Measurements from ENCODE around the gene SUSD3.

Gene SUSD3

GRCh38 chr9:93028448-93029006 is 30.0 kb upstream of the SUSD3 start:
- in situ Hi-C loops (cut with MboI; ENCODE audit: low sequenced_read_pairs): no loop called here

GRCh38 chr9:93030642-93031628 is 27.6 kb upstream of the SUSD3 start:
- in situ Hi-C loops (cut with MboI; ENCODE audit: low sequenced_read_pairs): no loop called here

- in situ Hi-C loops (cut with MboI; ENCODE audit: low sequenced_read_pairs): no loop called here
Measured at GRCh38 chr9:93031629-93032430, 26.7 kb upstream of the SUSD3 start.

GRCh38 chr9:93032545-93032944 is 26.0 kb upstream of the SUSD3 start:
- in situ Hi-C loops (cut with MboI; ENCODE audit: low sequenced_read_pairs): no loop called here

GRCh38 chr9:93033531-93033930 is 25.0 kb upstream of the SUSD3 start:
- in situ Hi-C loops (cut with MboI; ENCODE audit: low sequenced_read_pairs): no loop called here

GRCh38 chr9:93035106-93035660 is 23.3 kb upstream of the SUSD3 start:
- in situ Hi-C loops (cut with MboI; ENCODE audit: low sequenced_read_pairs): no loop called here

GRCh38 chr9:93035821-93036351 is 22.6 kb upstream of the SUSD3 start:
- in situ Hi-C loops (cut with MboI; ENCODE audit: low sequenced_read_pairs): no loop called here

GRCh38 chr9:93036887-93037475 is 21.5 kb upstream of the SUSD3 start:
- in situ Hi-C loops (cut with MboI; ENCODE audit: low sequenced_read_pairs): no loop called here

- in situ Hi-C loops (cut with MboI; ENCODE audit: low sequenced_read_pairs): no loop called here
Measured at GRCh38 chr9:93037476-93037971, 21.0 kb upstream of the SUSD3 start.

GRCh38 chr9:93038918-93039317 is 19.6 kb upstream of the SUSD3 start:
- in situ Hi-C loops (cut with MboI; ENCODE audit: low sequenced_read_pairs): no loop called here

- in situ Hi-C loops (cut with MboI; ENCODE audit: low sequenced_read_pairs): no loop called here
Measured at GRCh38 chr9:93039456-93039855, 19.0 kb upstream of the SUSD3 start.

GRCh38 chr9:93039976-93040375 is 18.5 kb upstream of the SUSD3 start:
- in situ Hi-C loops (cut with MboI; ENCODE audit: low sequenced_read_pairs): no loop called here

- in situ Hi-C loops (cut with MboI; ENCODE audit: low sequenced_read_pairs): no loop called here
Measured at GRCh38 chr9:93040409-93040808, 18.1 kb upstream of the SUSD3 start.

- in situ Hi-C loops (cut with MboI; ENCODE audit: low sequenced_read_pairs): no loop called here
Measured at GRCh38 chr9:93041108-93041802, 17.2 kb upstream of the SUSD3 start.

- in situ Hi-C loops (cut with MboI; ENCODE audit: low sequenced_read_pairs): no loop called here
Measured at GRCh38 chr9:93043122-93043521, 15.4 kb upstream of the SUSD3 start.

GRCh38 chr9:93045521-93045920 is 13.0 kb upstream of the SUSD3 start:
- in situ Hi-C loops (cut with MboI; ENCODE audit: low sequenced_read_pairs): no loop called here

- in situ Hi-C loops (cut with MboI; ENCODE audit: low sequenced_read_pairs): no loop called here
Measured at GRCh38 chr9:93048566-93049448, 9.7 kb upstream of the SUSD3 start.

GRCh38 chr9:93049491-93049890 is 9.0 kb upstream of the SUSD3 start:
- in situ Hi-C loops (cut with MboI; ENCODE audit: low sequenced_read_pairs): no loop called here

- in situ Hi-C loops (cut with MboI; ENCODE audit: low sequenced_read_pairs): no loop called here
Measured at GRCh38 chr9:93050231-93050630, 8.3 kb upstream of the SUSD3 start.

Measured in HL-60/S4 (cell line).